Measurements from ENCODE around the gene PDZD7.

The PDZD7 gene

GRCh38 chr10:100966887-100967286 lies 64.0 kb downstream of the PDZD7 start:
- DNase-seq (ENCODE audit: low spot score) = no peak

- DNase-seq (ENCODE audit: low spot score) = no peak
These were observed 65.1 kb downstream of the PDZD7 start for GRCh38 chr10:100965820-100966219.

GRCh38 chr10:100963826-100964225 lies 67.1 kb downstream of the PDZD7 start:
- no peak for DNase-seq (ENCODE audit: low spot score)

GRCh38 chr10:100962351-100963080 lies 68.4 kb downstream of the PDZD7 start:
- DNase-seq (ENCODE audit: low spot score) = no peak

- no peak for DNase-seq (ENCODE audit: low spot score)
These were observed 70.7 kb downstream of the PDZD7 start for GRCh38 chr10:100960251-100960650.

Data from pons (tissue), 1 donor.